Measurements from ENCODE around the gene SLC25A4.
A peak's percentile ranks its signal among the peaks of the same experiment; 100 is the strongest.

Gene SLC25A4

GRCh38 chr4:185183622-185184281 lies 40.7 kb downstream of the SLC25A4 start:
- TF ChIP-seq ZFX (IDR thresholded peaks at IDR 0.05) = no peak
- TF ChIP-seq CTCF (conservative IDR thresholded peaks at IDR 0.05) = peak; percentile 89
- no peak overlapping the region for H3K27ac ChIP-seq

DNA sequence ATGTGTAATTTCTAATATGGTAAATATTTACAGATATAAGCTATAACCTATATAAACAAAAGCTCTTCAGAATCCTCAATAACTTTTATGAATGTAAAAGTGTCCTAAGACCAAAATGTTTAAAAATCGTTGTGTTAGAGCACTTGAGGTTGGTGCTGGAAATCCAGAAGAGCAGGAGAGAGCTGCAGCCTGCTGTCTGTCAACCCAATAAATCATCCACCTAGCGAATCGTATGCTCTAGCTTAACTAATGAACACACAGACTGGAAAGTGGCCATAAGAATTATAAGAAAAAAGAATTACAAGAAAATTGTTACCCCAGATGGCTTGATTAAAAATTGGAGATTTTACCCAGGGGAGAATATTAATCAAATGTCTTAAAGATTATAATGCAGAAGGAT lies 43.7 kb downstream of the SLC25A4 start:
- TF ChIP-seq ZFX (IDR thresholded peaks at IDR 0.05) (no peak), CTCF (conservative IDR thresholded peaks at IDR 0.05) (no peak)
- no peak overlapping the region for H3K27ac ChIP-seq

- no peak for TF ChIP-seq CTCF (conservative IDR thresholded peaks at IDR 0.05)
- no peak for TF ChIP-seq ZFX (IDR thresholded peaks at IDR 0.05)
- H3K27ac ChIP-seq = no peak overlapping the region
These were observed 46.7 kb downstream of the SLC25A4 start for GRCh38 chr4:185189606-185190305.

DNA sequence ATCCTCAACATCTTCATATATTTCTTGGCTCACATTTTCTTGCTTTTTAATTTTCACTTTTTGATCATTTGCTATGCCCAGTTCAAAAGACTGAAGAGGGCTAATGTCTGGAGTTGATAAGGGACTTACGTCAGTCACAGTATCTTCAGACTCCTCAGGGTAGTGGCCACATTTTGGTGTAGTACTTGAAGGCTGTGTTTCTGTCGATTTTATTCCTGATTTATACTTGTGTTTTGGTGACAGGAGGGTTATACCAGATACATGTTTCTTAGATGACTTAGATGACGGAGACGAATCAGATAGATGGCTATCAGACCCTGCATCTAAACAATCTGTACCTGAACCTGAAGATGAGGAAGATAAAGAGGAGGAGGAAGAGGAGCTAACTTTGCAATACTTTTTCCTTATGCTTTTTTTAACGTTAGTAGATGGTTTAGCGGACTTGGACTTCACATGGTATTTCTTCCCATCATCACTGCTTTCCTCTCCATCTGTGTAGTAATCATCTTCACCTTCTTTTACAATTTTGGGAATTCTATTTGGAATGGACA lies 47.3 kb downstream of the SLC25A4 start:
- no peak for TF ChIP-seq ZFX (IDR thresholded peaks at IDR 0.05)
- no peak for TF ChIP-seq CTCF (conservative IDR thresholded peaks at IDR 0.05)
- no peak overlapping the region for H3K27ac ChIP-seq

DNA sequence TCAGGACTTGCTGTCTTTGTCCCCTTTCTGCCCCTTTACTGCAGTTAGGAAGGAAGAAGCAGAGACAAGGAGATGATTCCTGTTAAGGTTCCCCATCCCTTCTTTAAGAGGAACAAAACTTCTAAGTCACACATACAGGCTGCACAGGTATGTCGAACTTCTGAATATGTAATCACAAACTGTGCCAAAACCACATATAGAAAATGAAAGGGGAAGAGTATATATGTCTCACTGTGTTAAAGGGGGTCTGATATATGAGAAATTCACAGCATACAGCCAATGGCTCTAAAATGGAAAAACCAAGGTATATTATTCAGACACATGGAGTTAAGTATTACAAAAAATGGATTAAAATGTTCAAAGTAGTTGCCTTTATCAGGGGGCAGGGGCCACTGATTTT lies 49.0 kb downstream of the SLC25A4 start:
- no peak overlapping the region for H3K27ac ChIP-seq

GRCh38 chr4:185194924-185195888 lies 52.1 kb downstream of the SLC25A4 start:
- H3K27ac ChIP-seq = no peak overlapping the region
- TF ChIP-seq CTCF (conservative IDR thresholded peaks at IDR 0.05) (no peak), ZFX (IDR thresholded peaks at IDR 0.05) (no peak)

More for the DNA sequence above, 49.0 kb downstream of the SLC25A4 start:
- no peak for TF ChIP-seq CTCF (conservative IDR thresholded peaks at IDR 0.05)
- TF ChIP-seq ZFX (IDR thresholded peaks at IDR 0.05) = no peak

All from C4-2B (cell line).